Measurements from ENCODE around the gene DUSP3.
"Not testable (repeated sequence)": the region's sequence is repeated elsewhere in the genome, so short reads cannot be mapped to it uniquely, and the experiment has no call there.

Gene DUSP3

DNA sequence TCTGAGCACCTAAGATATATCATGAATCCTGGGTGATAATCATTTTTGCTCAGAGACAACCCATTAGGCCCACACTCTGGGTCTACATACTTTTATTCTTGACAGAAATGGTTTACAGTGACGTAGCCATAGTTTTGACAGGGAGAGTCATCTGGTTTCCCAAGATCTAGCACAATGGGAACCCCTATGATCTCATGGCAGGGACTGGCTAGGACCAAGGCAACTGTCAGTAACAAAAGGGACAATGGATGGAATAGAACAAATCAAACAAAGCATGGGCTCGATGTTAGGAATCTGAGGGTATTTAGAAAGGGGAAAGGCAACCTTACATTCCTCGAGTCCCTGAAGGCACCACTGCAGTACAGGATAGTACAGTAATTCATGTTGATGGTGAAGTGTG lies 22.0 kb upstream of the DUSP3 start:
- peak in 2 of 14 donors; percentile 8 to 12 for DNase-seq

DNA sequence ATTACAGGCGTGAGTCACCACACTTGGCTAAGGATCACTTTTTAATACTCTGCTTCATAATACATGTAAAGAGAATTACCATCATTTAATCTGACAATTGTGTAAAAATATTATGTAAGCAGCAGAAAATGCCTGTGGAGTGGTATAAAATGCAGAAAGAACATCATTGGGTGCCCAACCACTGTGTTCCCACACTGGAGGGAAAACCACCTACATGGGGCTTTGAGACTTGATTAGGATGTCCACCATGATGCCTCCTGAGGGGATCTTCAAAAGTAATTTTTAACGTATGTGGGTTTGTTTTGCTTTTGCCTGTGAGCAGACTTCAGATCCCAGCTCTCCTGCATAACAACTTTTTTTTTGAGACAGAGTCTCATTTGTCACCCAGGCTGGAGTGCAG lies 20.3 kb upstream of the DUSP3 start:
- DNase-seq, result no peak

DNA sequence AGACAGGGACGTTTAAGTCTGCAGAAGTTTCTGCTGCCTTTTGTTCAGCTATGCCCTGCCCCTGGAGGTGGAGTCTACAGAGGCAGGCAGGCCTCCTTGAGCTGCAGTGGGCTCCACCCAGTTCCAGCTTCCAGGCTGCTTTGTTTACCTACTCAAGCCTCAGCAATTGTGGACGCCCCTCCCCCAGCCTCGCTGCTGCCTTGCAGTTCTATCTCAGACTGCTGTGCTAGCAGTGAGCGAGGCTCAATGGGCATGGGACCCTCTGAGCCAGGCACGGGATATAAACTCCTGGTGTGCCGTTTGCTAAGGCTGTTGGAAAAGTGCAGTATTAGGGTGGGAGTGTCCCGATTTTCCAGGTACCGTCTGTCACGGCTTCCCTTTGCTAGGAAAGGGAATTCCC lies 19.2 kb upstream of the DUSP3 start:
- DNase-seq, result not testable (repeated sequence)

DNA sequence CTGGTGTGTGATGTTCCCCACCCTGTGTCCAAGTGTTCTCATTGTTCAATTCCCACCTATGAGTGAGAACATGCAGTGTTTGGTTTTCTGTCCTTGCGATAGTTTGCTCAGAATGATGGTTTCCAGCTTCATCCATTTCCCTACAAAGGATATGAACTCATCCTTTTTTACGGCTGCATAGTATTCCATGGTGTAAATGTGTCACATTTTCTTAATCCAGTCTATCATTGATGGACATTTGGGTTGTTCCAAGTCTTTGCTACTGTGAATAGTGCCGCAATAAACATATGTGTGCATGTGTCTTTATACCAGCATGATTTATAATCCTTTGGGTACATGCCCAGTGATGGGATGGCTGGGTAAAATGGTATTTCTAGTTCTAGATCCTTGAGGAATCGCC lies 13.9 kb upstream of the DUSP3 start:
- DNase-seq, result not testable (repeated sequence)

DNA sequence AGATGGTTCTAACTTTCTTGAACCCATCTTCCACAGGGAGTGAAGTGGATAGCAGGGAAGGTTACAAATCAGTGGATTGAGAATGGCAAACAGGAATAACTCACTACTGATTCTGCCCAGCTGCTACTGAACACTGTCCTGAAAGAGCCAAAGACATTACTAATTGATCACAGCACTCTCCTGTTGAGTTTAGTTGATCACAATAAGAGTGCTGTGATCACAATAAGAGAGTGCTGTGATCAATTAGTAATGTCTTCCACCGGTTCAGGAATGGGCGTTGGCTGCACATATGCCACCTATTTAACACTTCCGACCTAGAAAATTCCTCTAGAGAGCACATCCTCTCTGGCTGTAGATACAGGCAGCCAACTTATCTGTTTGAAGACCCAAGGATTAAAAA lies 12.8 kb upstream of the DUSP3 start:
- DNase-seq, result no peak

DNA sequence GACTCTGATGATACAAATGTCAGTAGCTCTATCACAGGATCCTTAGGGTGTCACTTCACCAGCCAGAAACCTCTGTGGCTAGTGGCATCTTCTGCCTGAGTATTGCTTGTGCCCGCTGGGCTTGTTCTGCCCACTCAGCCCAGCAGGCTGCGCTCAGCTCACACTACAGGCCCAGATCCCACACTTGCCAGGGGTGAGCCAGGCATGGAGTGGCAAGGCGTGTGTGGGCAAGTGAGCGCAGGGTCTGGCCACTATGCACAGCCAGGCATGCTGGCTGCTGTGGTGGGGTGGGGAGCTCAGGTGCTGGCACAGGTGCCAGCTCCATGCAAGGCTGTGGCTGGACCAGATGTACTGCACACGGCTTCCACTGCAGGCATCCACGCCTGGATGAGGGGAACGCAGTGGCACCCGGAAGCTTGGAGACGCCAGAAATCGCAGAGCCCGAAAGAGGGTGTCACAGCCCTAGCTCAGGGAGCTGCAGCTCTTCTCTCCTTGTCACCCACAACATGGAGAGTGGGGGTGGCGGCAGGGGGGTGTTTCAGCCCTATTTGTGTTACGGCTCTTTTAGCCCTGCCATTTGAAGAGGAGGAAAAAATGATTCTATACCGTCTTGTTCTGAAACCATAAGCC lies 11.6 kb upstream of the DUSP3 start:
- no peak for DNase-seq

DNA sequence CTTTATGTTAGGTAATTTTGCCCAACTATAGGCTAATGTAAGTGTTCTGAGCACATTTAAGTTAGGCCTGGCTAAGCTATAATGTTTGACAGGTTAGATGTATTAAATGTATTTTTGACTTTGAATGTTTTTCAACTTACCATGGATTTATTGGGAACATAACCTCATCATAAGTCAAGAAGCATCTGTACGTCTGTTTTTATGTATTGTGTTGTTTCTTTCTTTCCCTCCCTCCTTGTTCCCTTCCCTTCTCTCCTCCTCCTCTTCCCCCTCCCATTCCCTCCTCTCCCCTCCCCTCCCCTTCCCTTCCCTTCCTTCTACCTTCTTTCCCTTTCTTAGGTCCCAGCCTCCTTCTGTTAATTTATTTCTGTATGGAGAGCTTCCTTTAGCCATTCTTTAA lies 10.7 kb upstream of the DUSP3 start:
- no peak for DNase-seq

DNA sequence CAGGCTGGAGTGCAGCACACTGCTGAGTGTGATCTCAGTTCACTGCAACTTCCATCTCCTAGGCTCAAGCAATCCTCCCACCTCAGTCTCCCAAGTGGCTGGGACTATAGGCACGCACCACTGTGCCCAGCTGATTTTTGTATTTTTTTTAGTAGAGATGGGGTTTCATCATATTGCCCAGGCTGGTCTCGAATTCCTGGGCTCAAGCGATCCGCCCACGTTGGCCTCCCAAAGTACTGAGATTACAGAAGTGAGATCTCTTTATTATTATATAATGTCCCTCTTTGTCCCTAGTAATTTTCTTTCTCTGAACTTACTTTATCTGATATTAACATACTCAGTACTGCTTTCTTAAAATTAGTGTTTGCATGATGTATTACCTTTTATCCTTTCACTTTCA lies 9.8 kb upstream of the DUSP3 start:
- DNase-seq, result no peak

DNA sequence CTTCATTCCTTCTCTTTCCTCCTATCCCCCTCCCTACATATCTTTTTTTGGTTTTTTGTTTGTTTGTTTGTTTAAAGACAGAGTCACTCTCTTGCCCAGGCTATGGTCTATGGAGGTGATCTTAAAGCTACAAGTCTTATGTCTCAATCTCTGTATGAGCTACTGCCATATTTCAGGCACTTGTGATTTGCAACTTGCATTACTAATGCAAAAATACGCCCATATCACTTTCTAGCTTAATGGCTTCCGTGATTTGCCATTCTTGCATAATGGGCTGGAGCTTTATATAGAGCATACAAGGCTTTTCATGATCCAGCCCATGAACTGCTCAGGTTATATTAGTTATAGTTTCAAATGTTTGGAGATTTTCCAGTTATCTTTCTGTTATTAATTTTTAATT lies 9.0 kb upstream of the DUSP3 start:
- DNase-seq, result no peak

DNA sequence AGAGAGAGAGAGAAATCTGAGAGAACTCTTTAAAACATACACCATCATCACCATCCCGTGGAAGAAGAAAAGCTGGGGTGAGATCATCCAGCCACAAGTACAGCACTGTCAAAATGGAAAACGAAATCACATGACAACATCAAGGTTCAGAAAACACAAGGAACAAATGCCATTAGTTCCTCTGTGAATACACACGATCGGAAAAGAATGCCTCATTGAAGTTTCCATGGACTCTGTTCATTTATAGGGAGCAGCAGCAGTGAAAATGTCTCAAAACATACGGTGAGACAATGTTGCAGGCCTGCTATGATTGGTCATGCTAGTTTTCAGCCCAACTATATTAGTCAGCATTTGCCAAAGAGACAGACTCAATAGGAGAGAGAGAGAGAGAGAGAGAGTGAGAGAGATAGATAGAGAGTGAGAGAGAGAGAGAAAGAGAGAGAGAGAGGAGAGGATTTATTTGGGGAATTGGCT lies 5.9 kb upstream of the DUSP3 start:
- peak in 3 of 14 donors; percentile 15 to 27 (median 25) for DNase-seq

DNA sequence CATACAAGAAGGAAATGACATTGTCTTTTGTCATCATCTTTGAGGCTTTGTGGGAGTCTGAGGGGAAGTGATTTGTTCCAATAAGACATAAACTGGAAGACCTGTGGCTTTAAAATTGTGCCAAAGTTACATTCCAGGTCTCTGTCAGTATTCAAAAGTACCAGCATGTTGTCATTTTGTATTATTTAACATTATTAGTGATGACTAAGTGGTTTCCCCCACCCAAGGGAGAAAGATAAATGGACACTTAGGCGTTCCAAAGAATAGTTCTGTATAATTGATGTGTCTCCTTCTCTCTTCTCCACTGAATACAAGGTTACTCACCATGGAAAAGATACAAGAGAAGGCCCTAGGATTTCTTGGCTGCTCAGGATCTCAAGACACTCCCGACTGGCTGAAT lies 5.3 kb upstream of the DUSP3 start:
- DNase-seq, result no peak

DNA sequence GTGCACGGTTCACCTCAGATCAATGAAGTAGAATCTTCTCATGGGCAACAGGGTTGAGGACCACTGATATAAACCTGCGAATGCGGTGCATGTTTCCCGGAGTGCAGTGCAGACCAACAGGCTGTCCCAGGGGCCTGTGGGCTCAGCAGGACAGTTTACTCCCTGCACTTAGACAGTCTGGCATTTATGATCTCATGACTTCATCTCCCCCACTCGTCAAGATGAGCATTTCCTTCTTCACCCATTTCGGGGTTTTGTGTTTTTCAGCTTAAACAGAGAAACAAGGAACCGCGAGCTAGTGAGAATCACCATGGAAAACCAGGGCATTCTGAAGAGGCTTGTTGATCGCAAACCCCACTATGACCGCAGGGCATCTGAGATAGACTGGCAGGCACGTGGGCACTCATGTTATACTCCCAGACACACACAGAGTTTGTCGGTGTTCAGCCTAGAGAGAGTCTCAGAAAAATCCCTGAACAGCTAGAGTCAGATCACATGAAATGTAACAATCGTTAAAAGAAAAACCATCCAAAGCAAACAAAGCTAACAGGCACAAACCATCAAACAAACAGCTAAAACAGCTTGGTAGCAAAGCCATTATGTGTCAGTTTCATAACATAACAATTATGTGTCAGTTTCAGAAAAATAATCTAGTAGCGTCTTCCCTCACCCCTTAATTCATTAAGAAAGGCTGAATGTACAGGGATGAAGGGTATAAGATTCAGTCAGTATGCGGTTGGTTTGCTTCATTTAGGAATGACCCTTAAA lies 4.3 kb upstream of the DUSP3 start:
- no peak for DNase-seq

DNA sequence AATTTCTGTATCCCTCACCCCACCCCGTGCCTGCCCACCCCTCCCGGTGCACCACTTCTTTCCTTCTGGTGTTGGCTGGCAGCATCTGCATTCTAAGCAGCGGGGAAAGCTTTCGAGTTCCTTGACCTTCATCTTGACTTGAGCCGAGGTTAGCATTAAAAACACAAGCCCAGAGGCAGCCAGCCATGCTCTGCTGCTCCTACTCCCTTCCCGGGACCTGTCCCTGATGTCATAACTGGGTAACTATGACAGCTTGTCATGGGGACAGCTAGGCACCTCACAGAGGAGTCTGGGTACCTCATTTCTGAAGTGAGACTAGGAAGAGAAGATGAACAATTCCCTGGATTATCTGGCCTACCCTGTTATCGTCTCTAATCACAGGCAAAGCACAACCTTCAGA lies 1.4 kb upstream of the DUSP3 start, which contains the start of gene CFAP97D1:
CFAP97D1 (plus strand) TSS at position 301 of the 400 bp plus-strand sequence; CDS start at position 329, 28 bp downstream.
- DNase-seq, result no peak

DNA sequence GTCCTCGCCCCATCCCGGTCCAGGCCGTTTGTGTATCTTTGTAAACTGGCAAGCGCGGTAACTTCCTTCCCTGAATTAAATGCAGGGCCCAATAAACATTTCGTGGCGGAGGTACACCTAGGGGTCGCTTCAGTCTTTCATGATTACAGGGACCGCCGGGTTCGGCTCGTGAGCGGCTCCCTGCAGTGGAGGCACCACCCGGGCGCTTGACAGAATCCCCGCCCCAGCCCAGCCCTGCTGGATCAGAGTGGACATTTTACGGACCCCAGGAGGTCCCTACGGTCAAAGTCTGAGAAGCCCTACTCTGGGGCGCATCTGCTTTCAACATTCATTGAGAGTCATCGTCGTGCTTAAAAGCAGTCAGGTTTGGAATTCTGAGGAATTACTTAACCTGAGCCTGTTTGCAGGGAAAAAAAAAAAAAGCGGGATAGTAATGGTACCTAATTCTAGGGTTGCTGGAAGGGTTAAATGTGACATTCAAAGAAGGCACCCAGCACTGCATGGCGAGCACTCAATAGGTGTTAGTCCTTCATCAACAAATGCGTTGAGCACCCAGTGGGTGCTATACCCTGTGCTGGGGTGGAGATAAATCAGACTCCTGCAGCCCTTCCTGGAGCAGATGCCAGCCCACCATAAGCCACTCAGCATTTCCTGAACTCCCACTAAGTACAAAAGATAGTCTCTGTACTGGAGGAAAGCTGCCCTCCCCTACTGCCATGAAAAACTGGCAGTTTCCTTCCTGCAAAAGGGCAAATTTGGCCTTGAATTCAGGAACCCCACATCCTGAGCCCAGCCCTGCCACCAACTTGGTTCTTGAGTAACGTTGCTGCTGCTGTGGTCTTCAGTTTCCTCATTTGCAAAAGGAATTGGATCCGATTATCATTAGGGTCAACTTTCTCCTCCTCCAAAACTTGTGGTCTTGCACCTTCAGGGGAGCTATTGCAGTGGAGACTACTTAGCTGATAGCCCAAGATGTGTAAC lies 658 bp upstream of the DUSP3 start:
- DNase-seq, result peak in 1 of 14 donors; percentile 67

DNA sequence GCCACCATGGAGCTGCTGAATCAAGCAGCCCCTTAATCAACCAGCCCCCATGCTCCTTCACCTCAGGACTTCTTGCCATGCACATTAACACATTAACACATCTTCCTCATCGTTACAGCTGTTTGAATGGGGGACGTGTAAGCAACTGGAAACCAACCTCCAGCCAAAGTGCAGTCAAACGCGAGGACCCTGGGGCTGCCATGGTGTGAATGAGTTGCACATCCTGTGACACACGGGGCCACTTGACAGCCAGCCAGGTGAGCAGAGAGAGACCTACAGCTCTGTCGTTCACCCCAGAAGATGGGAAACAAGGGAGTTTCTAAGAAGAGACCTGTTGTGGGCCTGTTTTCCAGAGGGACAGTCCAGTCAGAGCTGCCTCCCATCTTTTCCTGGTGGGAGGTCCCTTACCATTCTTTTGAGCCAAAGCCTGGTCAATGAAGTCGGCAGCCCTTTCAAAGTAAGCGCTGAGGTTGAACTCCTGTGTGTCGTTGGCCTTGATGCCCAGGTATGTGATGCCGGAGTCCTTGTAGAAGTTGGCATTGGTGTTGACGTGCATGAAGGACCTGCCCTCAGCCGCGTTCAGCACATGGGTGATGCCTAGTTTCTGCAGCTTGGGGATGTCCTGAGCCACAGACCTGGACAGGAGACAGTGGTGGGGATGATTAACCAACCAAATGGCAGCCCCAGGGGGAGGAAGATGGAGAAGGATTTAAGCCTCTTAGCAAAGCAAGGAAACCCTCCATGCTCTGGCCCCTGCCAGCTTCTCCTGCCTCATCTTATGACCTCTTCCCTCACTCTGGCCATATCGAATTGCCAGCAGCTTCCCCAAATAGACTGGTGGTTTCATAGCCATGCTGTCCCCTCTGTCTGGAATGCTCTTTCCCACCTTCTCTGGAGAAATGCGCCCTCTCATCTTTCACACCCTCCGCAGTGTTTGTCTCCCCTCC lies 4.2 kb downstream of the DUSP3 start:
- DNase-seq, result no peak

DNA sequence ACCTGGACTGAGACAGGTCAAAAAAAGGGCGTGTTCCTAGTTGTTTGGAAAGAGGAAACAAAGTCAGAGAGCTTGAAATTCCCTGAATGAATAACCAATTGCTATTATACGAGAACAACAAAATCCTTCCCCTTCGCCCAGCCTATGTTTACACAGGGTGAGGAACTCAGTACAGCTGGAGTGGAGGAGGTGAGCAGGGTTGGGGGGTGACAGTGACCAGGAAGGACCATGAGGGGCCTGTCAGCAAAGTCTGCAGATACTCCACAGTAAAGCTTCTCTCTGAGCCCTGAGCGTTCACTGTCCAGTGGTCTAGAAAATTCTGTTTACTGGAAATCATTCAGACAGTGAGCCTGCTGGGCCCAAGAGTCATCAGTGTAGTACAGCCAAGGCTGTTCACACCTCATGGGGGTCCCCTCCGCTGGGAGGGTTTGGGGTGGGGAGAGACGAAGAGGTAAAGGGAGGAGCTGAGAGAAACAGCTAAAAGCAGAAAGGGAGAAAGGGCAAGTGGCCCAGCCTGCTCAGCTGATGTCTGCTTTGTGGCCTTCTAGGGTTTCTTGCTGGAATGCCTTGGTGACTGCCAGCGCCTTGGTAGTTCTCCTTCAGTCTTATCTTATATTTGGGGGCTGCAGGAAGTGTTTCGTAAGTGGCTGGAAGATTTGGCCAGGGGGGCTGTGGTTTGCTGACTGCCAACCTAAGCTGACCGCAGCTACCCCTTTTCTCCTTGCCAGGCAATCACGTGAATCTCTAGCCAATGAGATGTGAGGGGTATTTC lies 5.7 kb downstream of the DUSP3 start:
- DNase-seq, result peak in 7 of 14 donors; percentile 19 to 45 (median 33)

DNA sequence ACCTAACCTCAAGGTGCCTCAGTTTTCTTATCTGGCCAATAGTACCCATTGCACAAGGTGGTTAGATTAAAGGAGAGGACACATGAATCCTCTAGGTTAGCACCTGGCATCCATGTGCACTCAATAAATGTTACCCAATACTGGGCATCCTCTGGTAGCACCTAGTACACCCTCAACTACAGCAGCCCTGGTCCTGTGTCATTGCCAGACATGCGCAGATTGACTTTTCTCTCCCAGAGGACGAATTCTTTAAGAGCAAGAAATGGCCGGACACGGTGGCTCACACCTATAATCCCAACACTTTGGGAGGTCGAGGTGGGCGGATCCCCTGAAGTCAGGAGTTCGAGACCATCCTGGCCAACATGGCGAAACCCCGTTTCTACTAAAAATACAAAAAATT lies 7.3 kb downstream of the DUSP3 start:
- DNase-seq, result no peak

DNA sequence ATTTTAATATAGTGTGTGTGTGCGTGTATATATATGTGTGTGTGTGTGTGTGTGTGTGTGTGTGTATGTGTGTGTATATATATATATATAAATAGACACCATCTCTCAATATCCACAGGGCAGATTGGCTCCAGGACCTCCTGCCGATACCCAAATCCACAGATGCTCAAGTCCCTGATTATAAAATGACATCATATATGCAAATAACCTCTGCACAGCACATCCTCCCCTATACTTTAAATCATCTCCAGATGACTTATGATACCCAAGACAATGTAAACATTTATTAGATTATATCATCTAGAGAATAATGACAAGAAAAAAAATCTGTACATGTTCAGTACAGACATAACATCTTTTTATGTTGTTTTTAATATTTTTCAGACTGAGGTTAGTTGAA lies 7.8 kb downstream of the DUSP3 start:
- DNase-seq, result no peak

DNA sequence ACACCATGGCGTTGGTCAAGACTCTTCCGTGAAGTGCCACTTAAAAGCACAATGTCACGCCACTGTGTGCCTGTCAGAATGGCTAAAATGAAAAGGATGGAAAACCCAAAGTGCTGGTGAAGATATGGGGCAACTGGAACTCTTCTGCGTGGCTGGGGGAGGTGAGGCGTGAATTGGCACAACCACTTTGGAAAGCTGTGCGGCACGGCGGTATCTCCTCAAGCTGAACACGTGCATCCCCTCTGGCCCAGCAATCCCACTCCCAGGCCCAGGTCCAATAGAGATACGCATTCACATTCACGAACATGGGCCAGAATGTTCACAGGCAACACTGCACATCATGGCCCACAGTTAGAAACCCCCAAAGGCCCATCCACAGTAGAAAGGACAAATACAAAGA lies 8.9 kb downstream of the DUSP3 start:
- no peak for DNase-seq

DNA sequence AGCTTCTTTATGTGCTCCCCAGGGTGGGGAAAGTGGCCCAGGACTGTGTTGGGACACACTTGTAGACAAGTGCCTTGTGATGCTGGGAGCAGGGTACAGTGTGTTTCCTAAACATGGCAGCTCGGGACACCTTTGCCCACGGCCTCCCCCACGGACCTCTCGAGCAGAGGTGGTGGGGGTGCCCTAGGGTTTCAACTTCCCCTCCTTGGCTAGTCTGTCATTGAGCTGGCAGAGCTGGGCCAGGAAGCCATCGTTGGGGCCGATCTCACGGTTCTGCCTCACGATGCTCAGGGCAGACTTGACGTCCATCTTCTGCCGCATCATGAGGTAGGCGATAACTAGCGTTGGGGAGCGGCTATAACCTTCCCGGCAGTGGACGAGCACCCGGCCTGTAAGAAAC lies 9.4 kb downstream of the DUSP3 start:
- DNase-seq, result no peak

DNA sequence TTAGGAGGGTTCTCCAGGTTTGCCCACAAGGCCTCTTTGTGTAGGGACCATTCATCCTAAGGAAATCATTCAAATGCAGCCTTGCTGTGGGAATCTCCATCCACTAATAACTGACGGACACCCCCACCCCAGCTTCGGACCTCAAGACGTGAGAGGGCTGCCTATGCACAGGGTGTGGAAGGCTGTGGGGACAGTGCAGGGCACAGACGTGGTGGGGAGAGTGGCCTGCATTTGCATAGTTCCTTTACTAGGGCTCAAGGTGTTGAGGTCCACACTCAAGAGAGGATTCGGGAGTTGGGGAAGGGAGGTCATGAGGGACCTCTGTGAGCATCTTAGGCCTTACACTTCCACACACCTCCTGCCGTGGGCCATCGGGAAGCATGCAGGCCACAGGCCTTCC lies 9.8 kb downstream of the DUSP3 start:
- DNase-seq, result no peak
